GM21723 (cell line): Measurements from ENCODE around the gene ARFGAP1.

Experiments
- ATAC-seq: cut with Tn5 transposase; IDR thresholded peaks from one replicate; pipeline ENCODE4 v1.9.1; 2021; ENCODE audit warnings: mild to moderate bottlenecking, moderate library complexity; ENCODE audit not compliant: unreplicated experiment

Gene ARFGAP1

DNA sequence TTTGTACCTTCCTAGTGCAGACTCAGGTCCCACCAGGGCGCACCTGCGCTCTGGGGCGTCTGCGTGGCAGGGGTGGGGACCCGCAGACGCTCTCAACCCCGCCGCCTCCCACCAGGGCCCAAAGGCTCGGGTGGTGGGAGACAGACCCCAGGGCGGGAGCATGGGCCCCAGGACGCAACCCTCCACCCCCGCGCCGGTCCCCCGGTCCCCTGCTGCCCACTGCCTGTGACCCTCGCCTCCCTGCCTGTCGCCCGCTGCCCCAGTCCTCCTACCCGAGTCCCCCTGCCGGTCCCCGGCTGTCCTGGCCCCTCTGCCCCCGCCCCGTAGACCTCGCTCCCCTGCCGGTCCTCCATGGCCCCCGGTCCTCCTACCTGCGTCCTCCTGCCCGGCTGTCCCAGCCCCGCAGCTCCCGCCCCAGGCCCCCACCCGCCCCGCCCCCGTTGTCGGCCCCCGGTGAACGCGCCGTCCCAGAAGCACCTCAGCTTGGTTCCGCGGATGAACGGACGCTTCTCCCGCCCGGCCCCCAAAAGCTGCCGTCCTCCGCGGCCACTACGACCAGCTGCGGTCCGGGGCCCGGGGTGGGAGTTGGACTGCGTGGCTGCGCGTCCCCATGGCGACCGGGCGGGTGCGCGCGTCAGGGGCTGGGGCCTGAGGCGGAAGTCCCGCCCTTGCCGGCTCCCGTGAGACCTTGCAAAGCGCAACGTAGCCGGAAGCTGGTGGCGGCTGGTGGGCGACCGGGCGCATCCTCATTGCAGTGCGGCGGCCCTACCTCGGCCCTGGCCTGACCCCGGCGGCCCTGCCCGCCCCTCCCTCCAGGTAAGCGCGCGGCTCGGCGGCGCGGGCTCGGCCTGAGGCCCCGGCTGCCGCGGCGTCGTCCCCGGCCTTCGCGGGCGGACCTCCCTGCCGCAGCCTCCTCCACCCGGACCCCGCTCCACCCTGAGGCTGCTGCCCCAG, at the start of gene ARFGAP1:
Gene ARFGAP1 (plus strand): TSS at position 709 of the 954 bp plus-strand sequence. CDS start 2,768 bp downstream, outside the sequence.
- ATAC-seq, result peak; percentile 90

- ATAC-seq, result no peak
Observed at GRCh38 chr20:63223121-63223825, 49.3 kb upstream of the ARFGAP1 start.

GRCh38 chr20:63223826-63224207, 48.8 kb upstream of the ARFGAP1 start:
- no peak for ATAC-seq

- ATAC-seq, result no peak
Observed at GRCh38 chr20:63224412-63225081, 48.1 kb upstream of the ARFGAP1 start.

DNA sequence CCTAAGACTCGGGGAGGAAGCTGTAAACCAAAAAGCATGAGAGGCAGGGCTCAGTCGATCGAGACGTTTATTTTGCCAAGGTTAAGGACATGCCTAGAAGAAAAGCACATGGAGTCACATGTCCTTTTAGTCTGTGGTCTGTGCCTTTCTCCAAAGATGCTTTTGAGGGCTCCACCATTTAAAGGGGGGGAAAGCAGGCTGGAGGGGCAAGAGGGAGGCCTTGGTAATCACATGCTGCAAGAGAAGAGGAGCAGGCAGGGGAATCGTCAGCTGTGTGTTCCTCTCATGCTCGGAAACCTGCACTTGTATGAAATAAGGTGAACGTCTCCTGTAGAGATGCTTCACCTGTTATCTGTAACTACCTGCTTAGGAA, 47.5 kb upstream of the ARFGAP1 start:
- no peak for ATAC-seq

- ATAC-seq, result no peak
Observed at GRCh38 chr20:63226042-63226943, 46.3 kb upstream of the ARFGAP1 start.

- ATAC-seq, result no peak
Observed at GRCh38 chr20:63227260-63227659, 45.4 kb upstream of the ARFGAP1 start.

DNA sequence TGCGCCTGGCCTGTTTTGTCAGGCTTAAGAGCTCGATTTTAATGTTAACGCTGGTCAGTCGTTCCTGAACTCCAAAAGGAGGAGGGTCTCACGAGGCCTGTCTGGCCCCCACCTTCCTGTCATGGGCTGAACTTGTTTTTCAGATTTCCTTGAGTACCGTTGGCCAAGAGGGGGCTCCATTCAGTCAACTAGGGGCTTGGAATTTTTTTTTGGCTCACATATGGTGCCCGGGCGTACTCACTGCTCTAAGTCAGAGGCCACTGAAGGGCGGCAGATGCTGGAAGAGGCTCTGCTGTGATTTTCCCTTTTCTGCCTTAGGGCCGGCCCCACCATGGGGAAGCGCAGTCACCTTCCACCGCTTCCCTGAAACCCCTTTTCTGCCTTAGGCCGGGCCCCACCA, 43.8 kb upstream of the ARFGAP1 start:
- ATAC-seq, result no peak

- no peak for ATAC-seq
Observed at GRCh38 chr20:63230800-63231268, 41.8 kb upstream of the ARFGAP1 start.

DNA sequence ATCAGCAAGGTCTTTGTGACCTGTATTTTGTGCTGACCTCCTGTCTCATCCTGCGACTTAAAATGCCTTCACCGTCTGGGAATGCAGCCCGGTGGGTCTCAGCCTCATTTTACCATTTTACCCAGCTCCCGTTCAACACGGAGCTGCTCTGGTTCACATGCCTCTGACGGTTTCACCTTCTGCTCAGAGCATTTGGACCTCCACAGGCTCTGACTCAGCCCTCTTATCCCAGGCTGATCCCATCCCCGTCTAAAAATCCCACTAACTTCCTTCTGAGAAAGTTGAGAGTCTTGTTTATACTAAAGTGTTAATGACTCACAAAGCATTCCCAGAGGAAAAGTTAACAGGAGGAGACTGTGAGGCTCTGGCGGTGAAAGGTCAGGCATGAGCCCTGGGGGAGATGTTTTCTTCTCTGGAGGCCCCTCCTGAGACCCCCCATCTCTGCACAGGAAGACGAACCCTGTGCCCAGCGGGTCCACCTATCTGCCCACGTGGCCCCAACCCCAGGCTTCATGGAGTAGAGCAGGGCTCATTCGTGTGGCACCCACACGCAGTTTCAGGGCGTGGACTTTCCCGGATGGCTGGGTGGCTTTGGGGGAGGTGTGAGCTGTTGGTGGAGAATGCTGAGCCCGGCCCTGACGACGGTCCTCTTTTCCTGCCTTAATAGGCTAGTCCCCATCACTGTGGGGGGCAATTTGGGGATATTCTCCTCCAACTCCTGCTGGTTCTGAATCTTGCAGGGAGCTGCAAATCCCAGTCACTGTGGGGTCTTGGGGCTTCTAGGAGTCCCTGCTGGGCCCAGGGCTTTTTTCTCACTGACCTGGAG, 40.2 kb upstream of the ARFGAP1 start:
- no peak for ATAC-seq

GRCh38 chr20:63233061-63233344, 39.6 kb upstream of the ARFGAP1 start:
- ATAC-seq, result no peak

DNA sequence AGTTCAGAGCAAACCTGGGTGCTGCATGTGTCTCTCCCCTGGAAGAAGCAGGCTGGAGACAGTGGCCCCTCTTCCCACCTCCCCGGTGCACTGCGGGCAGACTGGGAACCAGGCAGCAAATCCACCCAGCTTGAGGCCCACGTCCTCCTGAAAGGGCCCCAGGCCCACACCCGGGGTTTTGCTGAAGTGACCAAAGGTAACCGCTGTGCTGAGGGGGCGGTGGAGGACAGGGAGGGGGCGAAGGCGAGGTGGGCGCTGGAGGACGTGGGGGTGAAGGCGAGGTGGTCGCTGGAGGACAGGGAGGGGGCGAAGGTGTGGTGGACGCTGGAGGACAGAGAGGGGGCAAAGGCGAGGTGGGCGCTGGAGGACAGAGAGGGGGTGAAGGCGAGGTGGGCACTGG, 38.7 kb upstream of the ARFGAP1 start:
- no peak for ATAC-seq

- no peak for ATAC-seq
Observed at GRCh38 chr20:63234693-63235398, 37.8 kb upstream of the ARFGAP1 start.

GRCh38 chr20:63235399-63235983, 37.1 kb upstream of the ARFGAP1 start, which contains the start of gene BIRC7:
BIRC7 (plus strand) TSS chr20:63235905; CDS start chr20:63236097, 192 bp downstream.
- no peak for ATAC-seq

DNA sequence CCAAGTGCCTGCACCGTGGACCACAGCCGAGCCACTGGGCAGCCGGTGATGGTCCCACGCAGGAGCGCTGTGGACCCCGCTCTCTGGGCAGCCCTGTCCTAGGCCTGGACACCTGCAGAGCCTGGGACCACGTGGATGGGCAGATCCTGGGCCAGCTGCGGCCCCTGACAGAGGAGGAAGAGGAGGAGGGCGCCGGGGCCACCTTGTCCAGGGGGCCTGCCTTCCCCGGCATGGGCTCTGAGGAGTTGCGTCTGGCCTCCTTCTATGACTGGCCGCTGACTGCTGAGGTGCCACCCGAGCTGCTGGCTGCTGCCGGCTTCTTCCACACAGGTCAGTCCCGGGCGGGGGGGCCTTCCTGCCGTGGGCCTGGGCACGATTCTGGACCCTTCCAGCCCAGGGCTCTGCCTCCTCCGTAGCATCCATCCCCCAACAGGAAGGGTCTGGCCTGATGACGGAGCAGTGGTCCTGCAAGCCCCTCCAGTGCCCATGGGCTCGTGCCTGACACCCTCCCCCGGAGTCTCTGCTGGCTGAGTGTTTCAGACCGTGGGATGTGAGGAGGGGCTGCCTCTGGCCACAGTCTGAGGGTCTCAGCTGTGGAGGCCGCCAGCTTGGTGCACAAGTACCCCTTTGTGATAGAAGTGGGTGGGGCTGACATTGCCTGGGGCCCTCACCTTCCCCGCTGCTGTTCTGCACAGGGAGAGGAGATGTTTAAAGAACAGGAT, 36.3 kb upstream of the ARFGAP1 start:
- ATAC-seq, result no peak

GRCh38 chr20:63238031-63238430, 34.6 kb upstream of the ARFGAP1 start:
- ATAC-seq, result no peak

GRCh38 chr20:63238514-63239125, 34.0 kb upstream of the ARFGAP1 start:
- no peak for ATAC-seq

GRCh38 chr20:63239431-63239830, 33.2 kb upstream of the ARFGAP1 start:
- no peak for ATAC-seq
